Frontal cortex (tissue), 4 donors: ENCODE measurements around the gene TBXA2R. TPM values are rescaled to one million over a fixed set of nuclear protein-coding genes. Genes with fewer than 3 reads are reported as not detected.

Experiments
- DNase-seq, 2 donors: peaks; one replicate each; pipeline ENCODE4 v3.0.0; 2012; ENCODE audit warnings: low spot score in 2 of 2
- FAIRE-seq: peaks from 2 replicates; lab custom pipeline; 2012; peaks lifted over from hg19 to GRCh38; lab: Jason Lieb, UNC
- total RNA-seq: library from RNA; depleted of rRNA; stranded (reverse); fragments of >200 nt; gene quantifications from one replicate; pipeline ENCODE4 v1.2.3, GENCODE V29; 2014
- donor health status: control.
- donor health status: control.
- donor health status: control.

TBXA2R gene
- total RNA-seq, 1 donor from 2014 or later, result 0.41 TPM

- DNase-seq, result no peak
- no peak for FAIRE-seq
These were observed 42.8 kb downstream of the TBXA2R start for GRCh38 chr19:3563709-3564524.

- FAIRE-seq, result no peak
- DNase-seq, result peak; percentile 100
These were observed 49.0 kb downstream of the TBXA2R start, which contains the start of gene MFSD12 for GRCh38 chr19:3557461-3558248. TSS of gene MFSD12 (minus strand) at chr19:3557586. CDS start at chr19:3557403, 183 bp downstream.

- FAIRE-seq (no peak), DNase-seq (peak in 1 of 2 donors; percentile 74)
These were observed 49.7 kb downstream of the TBXA2R start for GRCh38 chr19:3556978-3557460.

GRCh38 chr19:3556423-3556977 is 50.2 kb downstream of the TBXA2R start:
- FAIRE-seq (no peak), DNase-seq (peak in 1 of 2 donors; percentile 49)

- peak in 1 of 2 donors; percentile 27 for DNase-seq
- FAIRE-seq, result no peak
These were observed 50.8 kb downstream of the TBXA2R start for GRCh38 chr19:3555653-3556422.

GRCh38 chr19:3554254-3555083 is 52.2 kb downstream of the TBXA2R start:
- FAIRE-seq, result no peak
- DNase-seq, result no peak

- FAIRE-seq, result no peak
- DNase-seq, result no peak
These were observed 54.9 kb downstream of the TBXA2R start for GRCh38 chr19:3551792-3552095.

GRCh38 chr19:3550947-3551791 is 55.5 kb downstream of the TBXA2R start:
- DNase-seq (no peak), FAIRE-seq (no peak)

GRCh38 chr19:3549816-3550215 is 56.9 kb downstream of the TBXA2R start:
- no peak for DNase-seq
- FAIRE-seq, result no peak

GRCh38 chr19:3548606-3549005 is 58.1 kb downstream of the TBXA2R start:
- FAIRE-seq (no peak), DNase-seq (no peak)

GRCh38 chr19:3547767-3548282 is 58.9 kb downstream of the TBXA2R start:
- DNase-seq (no peak), FAIRE-seq (no peak)

- FAIRE-seq (no peak), DNase-seq (no peak)
These were observed 59.4 kb downstream of the TBXA2R start for GRCh38 chr19:3547301-3547731.

- DNase-seq (no peak), FAIRE-seq (no peak)
These were observed 60.6 kb downstream of the TBXA2R start for GRCh38 chr19:3546119-3546518.

- FAIRE-seq, result no peak
- no peak for DNase-seq
These were observed 61.0 kb downstream of the TBXA2R start for GRCh38 chr19:3545669-3546034.

- no peak for FAIRE-seq
- DNase-seq, result peak; percentile 83 to 85
These were observed 61.7 kb downstream of the TBXA2R start for GRCh38 chr19:3544742-3545668.
